IMR-90 (cell line): ENCODE measurements around the gene CDIP1.

Experiments
- CTCF ChIP-seq: conservative IDR thresholded peaks from 2 replicates; pipeline ENCODE4 v1.5.1; 2012; ENCODE audit warnings: mild to moderate bottlenecking, low read depth, low read length, improper control_type of control experiment
- RFX5 ChIP-seq: IDR thresholded peaks from 2 replicates; pipeline ENCODE4 v1.8.0; 2012; ENCODE audit warnings: low read depth, mild to moderate bottlenecking, low read length, moderate library complexity

GRCh38 chr16:4523686-4524085 is 14.9 kb downstream of the CDIP1 start:
- TF ChIP-seq CTCF (no peak), RFX5 (no peak)
